Esophagus muscularis mucosa (tissue), 4 donors: Measurements from ENCODE around the gene TRPV6. TPM values are rescaled to one million over a fixed set of nuclear protein-coding genes. Genes with fewer than 3 reads are reported as not detected.

ENCODE experiments used
- DNase-seq: peaks from one replicate; pipeline ENCODE4 v3.0.0-alpha.2; 2017; ENCODE audit errors: extremely low spot score
- H3K27ac ChIP-seq, 4 donors: fragments of 200-600 bp; sonication (generic); replicated peaks in 1 of 4; 1 replicate in 3 of 4; 2 replicates in 1 of 4; pipeline ENCODE4 v1.5.1; 2016 to 2019; ENCODE audit warnings: mild to moderate bottlenecking in 1 of 4
- H3K27me3 ChIP-seq, 4 donors: fragments of 200-600 bp; sonication (generic); one replicate each; pipeline versions ENCODE4 v1.5.1 to v1.6.0; 2016 to 2019
- H3K36me3 ChIP-seq, 4 donors: fragments of 200-600 bp; sonication (generic); one replicate each; pipeline ENCODE4 v1.5.1; 2016 to 2019
- H3K4me1 ChIP-seq, 4 donors: fragments of 200-600 bp; sonication (generic); one replicate each; pipeline ENCODE4 v1.5.1; 2016 to 2019
- H3K4me3 ChIP-seq, 4 donors: fragments of 200-600 bp; sonication (generic); 1 replicate in 2 of 4; 2 replicates in 2 of 4; pipeline ENCODE4 v1.5.1; 2016 to 2019; ENCODE audit warnings: mild to moderate bottlenecking in 4 of 4, moderate library complexity in 1 of 4
- H3K9me3 ChIP-seq, 4 donors: fragments of 200-600 bp; sonication (generic); 1 replicate in 3 of 4; 2 replicates in 1 of 4; pipeline ENCODE4 v1.5.1; 2016 to 2019
- EP300 ChIP-seq: sonication (generic); formaldehyde crosslinking; IDR thresholded peaks from one replicate; pipeline ENCODE4 v1.6.1; 2017; ENCODE audit warnings: antibody characterized with exemption
- POLR2A ChIP-seq: fragments of 450-650 bp; IDR thresholded peaks from one replicate; pipeline ENCODE4 v1.6.1; 2017; ENCODE audit warnings: antibody characterized with exemption, moderate library complexity, mild to moderate bottlenecking, low read depth
- POLR2AphosphoS5 ChIP-seq, 2 donors: sonication (generic); formaldehyde crosslinking; IDR thresholded peaks; one replicate each; pipeline ENCODE4 v1.6.1; 2017; ENCODE audit warnings: antibody characterized with exemption in 2 of 2
- whole genome bisulfite sequencing: methylation state at CpG from one replicate; pipeline ENCODE4 v1.1.5; 2018; 5-methylcytosine and 5-hydroxymethylcytosine counted together
- intact Hi-C: fragments of 100-400 bp; cut with DNase I; formaldehyde crosslinking; loops from one replicate; pipeline ENCODE4 v1.15.1; 2023
- total RNA-seq, 4 donors: library from RNA; depleted of rRNA; stranded (reverse); fragments of >200 nt; gene quantifications; one replicate each; pipeline versions ENCODE4 v1.1.0 to v1.2.1, GENCODE V29; 2016
- TF ChIP-seq, protein P1 (sequence below), 3 experiments: fragments of 200-600 bp in 2 of 3; fragments of 450-650 bp in 1 of 3; sonication (generic) in 2 of 3; IDR thresholded peaks; one replicate each; pipeline ENCODE4 v1.5.1; 2017 to 2019; ENCODE audit warnings: antibody characterized with exemption in 3 of 3, mild to moderate bottlenecking in 2 of 3, moderate library complexity in 1 of 3

TRPV6 gene
- total RNA-seq, 4 donors from 2014 or later = not detected

DNA sequence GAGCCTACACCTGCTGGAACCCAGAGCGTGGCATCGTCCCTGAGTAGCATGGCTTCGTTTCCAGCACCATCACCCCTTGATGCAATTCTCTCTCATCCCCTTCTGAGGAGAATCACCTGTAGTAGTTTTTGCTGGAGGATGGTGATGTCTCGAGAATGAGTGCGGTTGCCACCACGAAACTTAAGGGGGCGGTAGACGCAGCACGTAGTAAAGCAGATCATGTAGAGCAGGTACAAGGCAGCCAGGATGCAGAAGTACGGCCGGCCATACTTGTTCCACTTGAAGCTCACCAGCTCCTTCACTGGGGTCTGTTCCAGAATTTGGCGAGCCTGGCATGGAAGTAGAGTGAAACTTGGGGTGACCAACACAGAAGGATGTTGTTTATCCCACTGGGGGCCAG, 39.9 kb upstream of the TRPV6 start:
- WGBS = 65% methylated on average over 12 of the region's 12 CpGs
- no peaks in the 10 kb centered on the region for H3K36me3 ChIP-seq
- intact Hi-C loops = no loop called here
- H3K27ac ChIP-seq = no peak overlapping the region
- H3K4me3 ChIP-seq = no peak overlapping the region
- no peaks in the 10 kb centered on the region for H3K27me3 ChIP-seq
- DNase-seq = no peak
- H3K4me1 ChIP-seq = no peaks in the 10 kb centered on the region
- no peaks in the 10 kb centered on the region for H3K9me3 ChIP-seq
- TF ChIP-seq EP300 (no peak), POLR2A (no peak), POLR2AphosphoS5 (IDR thresholded peaks at IDR 0.05) (no peak)
- TF ChIP-seq, protein P1, sequence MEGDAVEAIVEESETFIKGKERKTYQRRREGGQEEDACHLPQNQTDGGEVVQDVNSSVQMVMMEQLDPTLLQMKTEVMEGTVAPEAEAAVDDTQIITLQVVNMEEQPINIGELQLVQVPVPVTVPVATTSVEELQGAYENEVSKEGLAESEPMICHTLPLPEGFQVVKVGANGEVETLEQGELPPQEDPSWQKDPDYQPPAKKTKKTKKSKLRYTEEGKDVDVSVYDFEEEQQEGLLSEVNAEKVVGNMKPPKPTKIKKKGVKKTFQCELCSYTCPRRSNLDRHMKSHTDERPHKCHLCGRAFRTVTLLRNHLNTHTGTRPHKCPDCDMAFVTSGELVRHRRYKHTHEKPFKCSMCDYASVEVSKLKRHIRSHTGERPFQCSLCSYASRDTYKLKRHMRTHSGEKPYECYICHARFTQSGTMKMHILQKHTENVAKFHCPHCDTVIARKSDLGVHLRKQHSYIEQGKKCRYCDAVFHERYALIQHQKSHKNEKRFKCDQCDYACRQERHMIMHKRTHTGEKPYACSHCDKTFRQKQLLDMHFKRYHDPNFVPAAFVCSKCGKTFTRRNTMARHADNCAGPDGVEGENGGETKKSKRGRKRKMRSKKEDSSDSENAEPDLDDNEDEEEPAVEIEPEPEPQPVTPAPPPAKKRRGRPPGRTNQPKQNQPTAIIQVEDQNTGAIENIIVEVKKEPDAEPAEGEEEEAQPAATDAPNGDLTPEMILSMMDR (IDR thresholded peaks at IDR 0.05) = no peak

DNA sequence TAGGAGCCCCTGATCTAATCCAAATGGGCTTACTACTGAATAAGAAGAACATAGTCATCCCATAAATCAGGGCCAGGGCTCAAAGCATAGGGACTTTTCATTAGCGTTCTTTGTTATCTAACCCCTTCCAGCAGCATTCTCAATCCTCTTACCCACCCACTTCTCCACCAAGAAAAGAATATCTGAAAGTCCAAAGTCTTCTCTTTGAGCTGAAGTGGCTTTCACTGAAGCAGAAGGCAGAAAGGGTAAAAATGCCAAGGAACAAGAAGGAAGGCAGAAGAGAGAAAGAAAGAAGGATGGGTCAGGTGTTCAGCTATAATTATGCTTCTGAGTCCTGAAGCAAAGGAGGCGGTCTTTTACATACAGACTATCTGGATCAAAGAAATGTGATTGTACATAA, 37.8 kb upstream of the TRPV6 start:
- no peaks in the 10 kb centered on the region for H3K9me3 ChIP-seq
- no peak overlapping the region for H3K27ac ChIP-seq
- no peak overlapping the region for H3K4me3 ChIP-seq
- intact Hi-C loops = no loop called here
- 47% methylated on average over 2 of the region's 2 CpGs for WGBS
- H3K27me3 ChIP-seq = no peaks in the 10 kb centered on the region
- TF ChIP-seq POLR2AphosphoS5 (IDR thresholded peaks at IDR 0.05) = no peak
- TF ChIP-seq, protein P1 (IDR thresholded peaks at IDR 0.05) = no peak
- no peak for TF ChIP-seq EP300
- no peak for TF ChIP-seq POLR2A
- H3K4me1 ChIP-seq = no peaks in the 10 kb centered on the region
- DNase-seq = no peak
- H3K36me3 ChIP-seq = no peaks in the 10 kb centered on the region

- H3K4me3 ChIP-seq = no peak overlapping the region
- H3K27ac ChIP-seq = no peak overlapping the region
- no peaks in the 10 kb centered on the region for H3K27me3 ChIP-seq
- H3K36me3 ChIP-seq = no peaks in the 10 kb centered on the region
- DNase-seq = no peak
- TF ChIP-seq POLR2A = no peak
- TF ChIP-seq, protein P1 (IDR thresholded peaks at IDR 0.05) = no peak
- no peak for TF ChIP-seq EP300
- TF ChIP-seq POLR2AphosphoS5 (IDR thresholded peaks at IDR 0.05) = no peak
- WGBS = 83% methylated on average over 3 of the region's 3 CpGs
- intact Hi-C loops = no loop called here
- no peaks in the 10 kb centered on the region for H3K9me3 ChIP-seq
- H3K4me1 ChIP-seq = no peaks in the 10 kb centered on the region
These were observed 34.1 kb upstream of the TRPV6 start for GRCh38 chr7:142919656-142920055.

GRCh38 chr7:142918901-142919300, 33.4 kb upstream of the TRPV6 start:
- H3K4me1 ChIP-seq = no peaks in the 10 kb centered on the region
- H3K27ac ChIP-seq = no peak overlapping the region
- intact Hi-C loops = no loop called here
- no peaks in the 10 kb centered on the region for H3K27me3 ChIP-seq
- no peak for DNase-seq
- H3K4me3 ChIP-seq = no peak overlapping the region
- TF ChIP-seq POLR2AphosphoS5 (IDR thresholded peaks at IDR 0.05) (no peak), POLR2A (no peak), EP300 (no peak)
- TF ChIP-seq, protein P1 (IDR thresholded peaks at IDR 0.05) = no peak
- H3K36me3 ChIP-seq = no peaks in the 10 kb centered on the region
- no peaks in the 10 kb centered on the region for H3K9me3 ChIP-seq
- 63% methylated on average over 2 of the region's 2 CpGs for WGBS

- Histone ChIP-seq H3K27ac (no peak overlapping the region), H3K36me3 (no peaks in the 10 kb centered on the region), H3K27me3 (no peaks in the 10 kb centered on the region), H3K4me1 (no peaks in the 10 kb centered on the region), H3K4me3 (no peak overlapping the region), H3K9me3 (no peaks in the 10 kb centered on the region)
- intact Hi-C loops = no loop called here
- TF ChIP-seq, protein P1 (IDR thresholded peaks at IDR 0.05) = no peak
- no peak for TF ChIP-seq POLR2A
- TF ChIP-seq EP300 = no peak
- TF ChIP-seq POLR2AphosphoS5 (IDR thresholded peaks at IDR 0.05) = no peak
- DNase-seq = no peak
- 76% methylated on average over 3 of the region's 3 CpGs for WGBS
These were observed 31.9 kb upstream of the TRPV6 start for GRCh38 chr7:142917447-142917846.
